ENCODE data around the gene GAREM1. TPM values are rescaled to one million over a fixed set of nuclear protein-coding genes. Genes with fewer than 3 reads are reported as not detected.

Gene GAREM1
- total RNA-seq, 4 donors from 2014 or later = 42.9 to 70.8 (median 52.6) TPM

DNA sequence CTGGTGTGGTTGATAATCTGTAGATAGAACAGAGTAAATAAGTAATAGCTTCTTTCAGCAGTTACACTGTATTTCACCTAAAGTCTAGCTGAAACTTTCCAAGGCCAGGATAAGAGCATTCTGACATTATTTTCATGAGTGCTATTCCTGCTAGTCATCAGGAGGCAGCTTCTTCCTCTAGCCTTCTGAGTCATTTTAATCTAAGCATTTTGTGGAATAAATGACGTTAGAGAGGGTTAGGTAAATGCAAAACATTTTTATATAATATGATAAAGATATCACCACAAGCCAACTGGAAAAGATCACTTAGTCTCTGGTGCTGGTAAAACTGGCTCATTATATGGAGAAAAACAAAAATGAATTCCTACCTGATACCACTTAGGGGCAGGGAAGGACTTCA lies 142.3 kb downstream of the GAREM1 start:
- Histone ChIP-seq H3K36me3 (no peaks in the 10 kb centered on the region), H3K4me3 (no peak overlapping the region), H3K27ac (no peak overlapping the region), H3K9me3 (no peaks in the 10 kb centered on the region), H3K27me3 (no peaks in the 10 kb centered on the region), H3K4me1 (peaks cover 10% of the 10 kb centered on the region)
- 79% methylated on average over 1 of the region's 1 CpG for WGBS
- DNase-seq (ENCODE audit: low spot score in 2 of 2) = no peak
- TF ChIP-seq POLR2AphosphoS5 (IDR thresholded peaks at IDR 0.05) (no peak), EP300 (IDR thresholded peaks at IDR 0.05) (no peak), POLR2A (IDR thresholded peaks at IDR 0.05) (no peak)
- TF ChIP-seq, protein P1, sequence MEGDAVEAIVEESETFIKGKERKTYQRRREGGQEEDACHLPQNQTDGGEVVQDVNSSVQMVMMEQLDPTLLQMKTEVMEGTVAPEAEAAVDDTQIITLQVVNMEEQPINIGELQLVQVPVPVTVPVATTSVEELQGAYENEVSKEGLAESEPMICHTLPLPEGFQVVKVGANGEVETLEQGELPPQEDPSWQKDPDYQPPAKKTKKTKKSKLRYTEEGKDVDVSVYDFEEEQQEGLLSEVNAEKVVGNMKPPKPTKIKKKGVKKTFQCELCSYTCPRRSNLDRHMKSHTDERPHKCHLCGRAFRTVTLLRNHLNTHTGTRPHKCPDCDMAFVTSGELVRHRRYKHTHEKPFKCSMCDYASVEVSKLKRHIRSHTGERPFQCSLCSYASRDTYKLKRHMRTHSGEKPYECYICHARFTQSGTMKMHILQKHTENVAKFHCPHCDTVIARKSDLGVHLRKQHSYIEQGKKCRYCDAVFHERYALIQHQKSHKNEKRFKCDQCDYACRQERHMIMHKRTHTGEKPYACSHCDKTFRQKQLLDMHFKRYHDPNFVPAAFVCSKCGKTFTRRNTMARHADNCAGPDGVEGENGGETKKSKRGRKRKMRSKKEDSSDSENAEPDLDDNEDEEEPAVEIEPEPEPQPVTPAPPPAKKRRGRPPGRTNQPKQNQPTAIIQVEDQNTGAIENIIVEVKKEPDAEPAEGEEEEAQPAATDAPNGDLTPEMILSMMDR (IDR thresholded peaks at IDR 0.05) = no peak

DNA sequence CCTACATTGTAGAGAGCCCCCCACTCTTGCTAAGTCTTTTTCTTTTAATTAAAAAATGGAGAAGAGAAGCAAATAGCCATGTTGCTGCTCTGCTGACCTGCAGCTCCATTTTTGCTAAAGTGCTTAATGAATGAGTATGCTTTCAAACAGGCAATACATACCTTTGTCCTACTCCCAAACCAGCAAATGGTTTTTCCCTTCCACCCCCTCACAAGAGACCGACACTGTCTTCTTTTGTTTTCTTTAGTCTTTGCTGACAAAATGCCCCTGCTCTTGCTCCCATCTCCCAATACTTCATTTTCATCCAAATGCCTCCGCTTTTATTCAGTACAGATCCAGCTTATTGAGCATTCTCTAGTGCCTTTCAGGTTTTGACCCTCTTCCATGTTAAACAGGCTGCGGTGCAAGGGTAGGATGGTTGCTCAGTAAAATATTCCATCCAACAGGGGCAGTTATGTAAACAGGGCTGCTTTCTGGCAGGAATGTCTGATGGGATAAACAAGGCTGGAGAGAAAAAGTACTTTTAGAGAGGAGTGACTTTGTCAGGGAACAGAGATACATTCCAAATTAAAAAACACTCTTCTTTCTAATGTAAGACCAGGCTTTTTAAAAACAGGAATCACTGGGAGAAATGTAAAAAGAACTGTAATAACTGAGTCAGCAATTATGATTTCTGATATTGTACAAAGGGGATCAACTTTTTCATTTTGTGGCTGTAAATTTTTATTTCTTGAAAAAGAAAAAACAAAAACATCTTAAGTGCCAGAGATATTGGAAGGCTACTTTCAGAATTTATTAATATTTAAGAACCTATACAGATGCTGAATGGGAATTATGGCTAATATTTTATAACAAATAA lies 144.0 kb downstream of the GAREM1 start:
- Histone ChIP-seq H3K4me1 (peaks cover 10% of the 10 kb centered on the region), H3K27me3 (no peaks in the 10 kb centered on the region), H3K4me3 (no peak overlapping the region), H3K9me3 (no peaks in the 10 kb centered on the region), H3K36me3 (no peaks in the 10 kb centered on the region), H3K27ac (no peak overlapping the region)
- TF ChIP-seq POLR2A (IDR thresholded peaks at IDR 0.05) (no peak), POLR2AphosphoS5 (IDR thresholded peaks at IDR 0.05) (no peak), EP300 (IDR thresholded peaks at IDR 0.05) (no peak)
- TF ChIP-seq, protein P1 (IDR thresholded peaks at IDR 0.05) = no peak
- DNase-seq (ENCODE audit: low spot score in 2 of 2) = no peak
- 66% methylated on average over 3 of the region's 3 CpGs for WGBS

DNA sequence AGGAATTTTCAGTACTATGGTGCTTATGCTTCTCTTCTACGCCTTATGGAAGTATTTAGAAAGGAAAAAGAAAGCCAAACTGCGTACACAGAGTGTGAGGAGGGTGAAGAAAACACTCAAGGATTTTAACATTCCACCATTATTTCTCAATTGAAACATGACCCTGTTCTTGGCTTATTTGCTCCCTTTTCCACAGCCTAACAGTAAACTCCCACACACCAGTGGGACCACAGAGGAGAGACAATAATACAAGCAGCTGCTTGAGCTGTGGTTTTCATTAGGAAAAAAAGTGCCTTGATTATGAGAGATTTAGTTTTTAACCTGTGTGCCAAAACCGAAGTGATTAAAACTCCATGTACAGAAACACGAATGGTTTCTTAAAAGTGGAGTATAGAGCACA lies 146.5 kb downstream of the GAREM1 start:
- Histone ChIP-seq H3K27ac (no peak overlapping the region), H3K27me3 (no peaks in the 10 kb centered on the region), H3K4me1 (peaks cover 10% of the 10 kb centered on the region), H3K4me3 (no peak overlapping the region), H3K9me3 (no peaks in the 10 kb centered on the region), H3K36me3 (no peaks in the 10 kb centered on the region)
- no peak for DNase-seq (ENCODE audit: low spot score in 2 of 2)
- TF ChIP-seq POLR2A (IDR thresholded peaks at IDR 0.05) (no peak), EP300 (IDR thresholded peaks at IDR 0.05) (no peak), POLR2AphosphoS5 (IDR thresholded peaks at IDR 0.05) (no peak)
- TF ChIP-seq, protein P1 (IDR thresholded peaks at IDR 0.05) = no peak
- 48% methylated on average over 4 of the region's 4 CpGs for WGBS

DNA sequence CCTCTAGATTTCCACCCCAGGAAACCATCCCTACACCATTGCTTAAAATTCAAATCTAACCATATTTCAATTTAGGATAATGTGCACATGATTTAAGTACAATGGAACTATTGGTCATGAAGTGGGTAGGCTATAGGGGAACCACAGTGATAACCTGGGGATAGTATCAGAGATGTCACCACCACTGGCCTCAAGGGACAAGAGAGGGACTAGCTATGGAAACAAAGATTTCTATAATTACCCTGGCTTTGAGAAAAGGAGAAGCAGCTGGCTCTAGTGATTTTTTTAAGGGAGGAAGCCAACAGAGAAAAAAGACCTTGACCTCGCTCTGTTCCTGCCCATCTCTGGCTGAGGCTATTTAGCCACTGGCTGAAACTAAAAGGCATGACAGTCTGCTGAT lies 148.9 kb downstream of the GAREM1 start:
- Histone ChIP-seq H3K4me3 (no peak overlapping the region), H3K4me1 (peaks cover 5% of the 10 kb centered on the region), H3K27ac (no peak overlapping the region), H3K27me3 (no peaks in the 10 kb centered on the region), H3K36me3 (no peaks in the 10 kb centered on the region), H3K9me3 (no peaks in the 10 kb centered on the region)
- WGBS = 82% methylated on average over 1 of the region's 1 CpG
- TF ChIP-seq EP300 (IDR thresholded peaks at IDR 0.05) = no peak
- no peak for TF ChIP-seq POLR2AphosphoS5 (IDR thresholded peaks at IDR 0.05)
- TF ChIP-seq, protein P1 (IDR thresholded peaks at IDR 0.05) = no peak
- TF ChIP-seq POLR2A (IDR thresholded peaks at IDR 0.05) = no peak
- no peak for DNase-seq (ENCODE audit: low spot score in 2 of 2)

DNA sequence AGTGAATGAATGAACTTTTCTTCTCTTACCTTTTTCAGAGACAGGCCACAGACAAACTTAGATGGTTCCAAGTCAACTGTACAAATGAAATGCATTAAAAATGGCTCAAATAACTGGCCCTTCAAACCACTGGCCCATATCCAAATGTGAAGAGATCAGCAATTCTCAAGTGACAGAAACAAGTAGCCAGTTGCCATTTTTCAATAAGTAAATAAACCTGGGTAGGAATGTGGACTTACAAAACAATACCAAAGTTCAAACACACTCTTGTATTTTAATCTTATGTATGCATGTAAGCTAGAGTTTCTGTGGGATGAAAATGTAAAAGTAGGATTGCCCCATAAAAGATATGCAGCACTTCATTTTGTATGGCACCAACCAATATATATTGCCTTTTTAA lies 151.6 kb downstream of the GAREM1 start:
- TF ChIP-seq POLR2AphosphoS5 (IDR thresholded peaks at IDR 0.05) = no peak
- TF ChIP-seq EP300 (IDR thresholded peaks at IDR 0.05) = no peak
- TF ChIP-seq, protein P1 (IDR thresholded peaks at IDR 0.05) = no peak
- TF ChIP-seq POLR2A (IDR thresholded peaks at IDR 0.05) = no peak
- H3K9me3 ChIP-seq = no peaks in the 10 kb centered on the region
- DNase-seq (ENCODE audit: low spot score in 2 of 2) = no peak
- H3K4me1 ChIP-seq = no peaks in the 10 kb centered on the region
- no peak overlapping the region for H3K4me3 ChIP-seq
- H3K36me3 ChIP-seq = no peaks in the 10 kb centered on the region
- H3K27ac ChIP-seq = no peak overlapping the region
- H3K27me3 ChIP-seq = no peaks in the 10 kb centered on the region
